ENCODE measurements around the gene SHROOM2. TPM values are rescaled to one million over a fixed set of nuclear protein-coding genes. Genes with fewer than 3 reads are reported as not detected.

SHROOM2 gene
- total and polyA plus RNA-seq, 2 of the 4 experiments (the other 2 are of a cell fraction), result 8.1 to 14.2 TPM

- H4K5ac ChIP-seq (ENCODE audit: low read depth, low read length), result no peak overlapping the region
- H2BK20ac ChIP-seq (ENCODE audit: low read depth, low read length), result no peak overlapping the region
- H3K14ac ChIP-seq (replicated peaks; ENCODE audit: low read depth, low read length), result no peak overlapping the region
- no peak overlapping the region for H2BK120ac ChIP-seq (ENCODE audit: low read depth, low read length)
- no peak overlapping the region for H4K8ac ChIP-seq (ENCODE audit: low read depth in 2 of 2, low read length in 2 of 2)
- ChIA-PET POLR2A (ENCODE audit: unreplicated experiment) (no interaction called here), CTCF (no interaction called here)
- H3K4me3 ChIP-seq (ENCODE audit: insufficient read depth, low read depth, low read length), result no peak overlapping the region
- no peak overlapping the region for H2BK15ac ChIP-seq (ENCODE audit: low read depth, low read length)
- H2BK5ac ChIP-seq (ENCODE audit: low read depth, low read length, poor library complexity, severe bottlenecking), result no peak overlapping the region
- no peak for TF ChIP-seq USF2 (IDR thresholded peaks at IDR 0.05; ENCODE audit: low read depth, low read length)
- TF ChIP-seq RAD21 (IDR thresholded peaks at IDR 0.05; ENCODE audit: low read length), result no peak
- TF ChIP-seq SMC3 (IDR thresholded peaks at IDR 0.05; ENCODE audit: low read depth, low read length), result no peak
- no peak for TF ChIP-seq CTCF (conservative IDR thresholded peaks at IDR 0.05; ENCODE audit: low read depth, low read length)
- TF ChIP-seq CEBPB (IDR thresholded peaks at IDR 0.05; ENCODE audit: low read depth, low read length), result no peak
- no peak for TF ChIP-seq RFX5 (IDR thresholded peaks at IDR 0.05; ENCODE audit: low read depth, low read length)
- TF ChIP-seq MAZ (IDR thresholded peaks at IDR 0.05; ENCODE audit: borderline replicate concordance, low read depth, low read length), result no peak
- no peak for TF ChIP-seq ELK1 (IDR thresholded peaks at IDR 0.05; ENCODE audit: borderline replicate concordance, low read depth, low read length)
- intact Hi-C loops (cut with micrococcal nuclease), result no loop called here
- no peak overlapping the region for H3K23ac ChIP-seq (ENCODE audit: low read depth, low read length)
- H3K27me3 ChIP-seq (ENCODE audit: control insufficient read depth, insufficient read depth, low read length), result no peaks in the 10 kb centered on the region
- no TSS peak for BruUV-seq (replicated peaks)
- no peak overlapping the region for H3K56ac ChIP-seq (ENCODE audit: extremely low read depth, insufficient read depth, low read length)
- H3K9me3 ChIP-seq (ENCODE audit: control insufficient read depth, insufficient read depth, low read length), result no peaks in the 10 kb centered on the region; the same call in 1 of the 2 replicates
- peaks cover 6% of the 10 kb centered on the region for H3K4me1 ChIP-seq (ENCODE audit: control insufficient read depth, insufficient read depth, low read length)
- H3K9ac ChIP-seq (ENCODE audit: low read depth, low read length), result no peak overlapping the region
- no peak overlapping the region for H4K91ac ChIP-seq (ENCODE audit: insufficient read depth, low read depth, low read length)
- H2AK9ac ChIP-seq (replicated peaks; ENCODE audit: low read depth, low read length, poor library complexity), result no peak overlapping the region
- in situ Hi-C loops (cut with MboI; ENCODE audit: low sequenced_read_pairs), result no loop called here
- H3K4me2 ChIP-seq (ENCODE audit: low read depth, low read length), result no peak overlapping the region
- H3K36me3 ChIP-seq (ENCODE audit: control insufficient read depth, insufficient read depth, low read length), result no peaks in the 10 kb centered on the region
- no peak overlapping the region for H3K18ac ChIP-seq (ENCODE audit: low read depth, low read length)
- no peaks in the 10 kb centered on the region for H4K20me1 ChIP-seq (ENCODE audit: insufficient read depth, low read length)
- H2AFZ ChIP-seq (replicated peaks; ENCODE audit: low read length, poor library complexity), result no peak overlapping the region
- ATAC-seq (ENCODE audit: low read depth) (no peak), DNase-seq (no peak)
- 50% methylated on average over 1 of the region's 9 CpGs; no CpG with 5 or more reads in 1 of the 2 experiments for WGBS, 2 experiments (ENCODE audit: extremely low coverage in 2 of 2, insufficient read length in 1 of 2)
- H2AK5ac ChIP-seq (ENCODE audit: low read depth, low read length), result no peak overlapping the region
- H3K4ac ChIP-seq (ENCODE audit: low read depth, low read length), result no peak overlapping the region
- H3K9me1 ChIP-seq (ENCODE audit: insufficient read depth, low read length), result peaks cover 3% of the 10 kb centered on the region; the same call in 1 of the 2 replicates
- H3K27ac ChIP-seq (ENCODE audit: insufficient read depth, low read length), result no peak overlapping the region
- dilution Hi-C loops (cut with HindIII; ENCODE audit: low sequenced_read_pairs, unreplicated experiment), result no loop called here
- H3K79me1 ChIP-seq (ENCODE audit: low read depth in 1 of 2, low read length in 2 of 2), result no peaks in the 10 kb centered on the region
These were observed 70.4 kb downstream of the SHROOM2 start for GRCh38 chrX:9856588-9856987.
